ENCODE results near the gene FDX1. TPM values are rescaled to one million over a fixed set of nuclear protein-coding genes. Genes with fewer than 3 reads are reported as not detected.

The FDX1 gene
- total RNA-seq, 1 donor from 2014 or later, result 23.6 TPM

GRCh38 chr11:110430267-110431050 is 711 bp downstream of the FDX1 start:
- DNase-seq (ENCODE audit: low spot score), result peak; percentile 89
- peak; percentile 72 for ATAC-seq

GRCh38 chr11:110431051-110431672 is 1.4 kb downstream of the FDX1 start:
- ATAC-seq (peak; percentile 4), DNase-seq (ENCODE audit: low spot score) (no peak)

- no peak for DNase-seq (ENCODE audit: low spot score)
- no peak for ATAC-seq
Observed at GRCh38 chr11:110431674-110432073, 1.9 kb downstream of the FDX1 start.

- no peak for ATAC-seq
Observed at GRCh38 chr11:110432713-110433392, 3.1 kb downstream of the FDX1 start.

GRCh38 chr11:110433393-110434333 is 3.9 kb downstream of the FDX1 start:
- ATAC-seq, result no peak
- no peak for DNase-seq (ENCODE audit: low spot score)

More at GRCh38 chr11:110432713-110433392, 3.1 kb downstream of the FDX1 start:
- DNase-seq (ENCODE audit: low spot score), result no peak

GRCh38 chr11:110434952-110435779 is 5.4 kb downstream of the FDX1 start:
- ATAC-seq (peak; percentile 21), DNase-seq (ENCODE audit: low spot score) (no peak)

GRCh38 chr11:110435780-110436717 is 6.3 kb downstream of the FDX1 start:
- ATAC-seq, result peak; percentile 9
- DNase-seq (ENCODE audit: low spot score), result no peak

- no peak for DNase-seq (ENCODE audit: low spot score)
- no peak for ATAC-seq
Observed at GRCh38 chr11:110438017-110438416, 8.3 kb downstream of the FDX1 start.

- DNase-seq (ENCODE audit: low spot score), result no peak
- ATAC-seq, result no peak
Observed at GRCh38 chr11:110445437-110445836, 15.7 kb downstream of the FDX1 start.

GRCh38 chr11:110446061-110446460 is 16.3 kb downstream of the FDX1 start:
- DNase-seq (ENCODE audit: low spot score) (no peak), ATAC-seq (no peak)

- ATAC-seq (no peak), DNase-seq (ENCODE audit: low spot score) (no peak)
Observed at GRCh38 chr11:110446594-110446993, 16.8 kb downstream of the FDX1 start.

GRCh38 chr11:110447343-110447742 is 17.6 kb downstream of the FDX1 start:
- DNase-seq (ENCODE audit: low spot score), result no peak
- no peak for ATAC-seq

- DNase-seq (ENCODE audit: low spot score), result no peak
- peak; percentile 51 for ATAC-seq
Observed at GRCh38 chr11:110447897-110448745, 18.4 kb downstream of the FDX1 start.

GRCh38 chr11:110450246-110450645 is 20.5 kb downstream of the FDX1 start:
- no peak for ATAC-seq
- DNase-seq (ENCODE audit: low spot score), result no peak

GRCh38 chr11:110452720-110453119 is 23.0 kb downstream of the FDX1 start:
- ATAC-seq, result no peak

GRCh38 chr11:110453684-110454354 is 24.1 kb downstream of the FDX1 start:
- no peak for DNase-seq (ENCODE audit: low spot score)
- ATAC-seq, result no peak

More at GRCh38 chr11:110452720-110453119, 23.0 kb downstream of the FDX1 start:
- DNase-seq (ENCODE audit: low spot score), result no peak

GRCh38 chr11:110454609-110455008 is 24.9 kb downstream of the FDX1 start:
- ATAC-seq (no peak), DNase-seq (ENCODE audit: low spot score) (no peak)

Data from left lobe of liver (tissue), 2 donors.